WTC11 (cell line): Measurements from ENCODE around the gene FOXP4. TPM values are rescaled to one million over a fixed set of nuclear protein-coding genes. Genes with fewer than 3 reads are reported as not detected.

Experiments
- ATAC-seq: fragments of 200-7000 bp; cut with Tn5 transposase; 2 replicates; pipeline ENCODE4 v1.10.0; 2021; ENCODE audit warnings: mild to moderate bottlenecking, moderate library complexity
- CTCF ChIA-PET: fragments of 300-600 bp; sonication (Branson Sonifier 250); formaldehyde crosslinking; loops from one replicate; lab custom pipeline; 2021; ENCODE audit warnings: antibody characterized with exemption; lab: Charles Lee
- POLR2A ChIA-PET: fragments of 350-600 bp; sonication (Branson Sonifier 250); formaldehyde crosslinking; loops from one replicate; lab custom pipeline; 2021; ENCODE audit warnings: antibody characterized with exemption; lab: Charles Lee
- DNase-seq: peaks from one replicate; pipeline ENCODE4 v3.0.0; 2021; ENCODE audit warnings: low spot score
- H3K27ac Mint-ChIP-seq: 2 replicates; pipeline ENCODE4 v1.8.0; 2021; ENCODE audit warnings: mixed read lengths
- H3K27me3 Mint-ChIP-seq: 2 replicates; pipeline ENCODE4 v1.8.0; 2021; ENCODE audit warnings: low read depth, mild to moderate bottlenecking, moderate library complexity, mixed read lengths
- H3K36me3 Mint-ChIP-seq: 2 replicates; pipeline ENCODE4 v1.8.0; 2021; ENCODE audit warnings: mixed read lengths
- H3K4me1 Mint-ChIP-seq: 2 replicates; pipeline ENCODE4 v1.8.0; 2022; ENCODE audit warnings: mixed read lengths
- H3K4me3 Mint-ChIP-seq: 2 replicates; pipeline ENCODE4 v1.8.0; 2021; ENCODE audit warnings: mild to moderate bottlenecking, moderate library complexity, mixed read lengths
- H3K9me3 Mint-ChIP-seq: 2 replicates; pipeline ENCODE4 v1.8.0; 2021; ENCODE audit warnings: mixed read lengths
- ELF4 ChIP-seq: sonication (generic); formaldehyde crosslinking; IDR thresholded peaks from 2 replicates; pipeline ENCODE4 v1.8.1; 2022; ENCODE audit warnings: low read depth, mild to moderate bottlenecking, moderate library complexity, missing genetic modification reagents
- EMX1 ChIP-seq: fragments of 250-450 bp; sonication (Bioruptor Pico); IDR thresholded peaks from 2 replicates; pipeline ENCODE4 v1.8.0; 2021; ENCODE audit warnings: mild to moderate bottlenecking
- HMGXB4 ChIP-seq: sonication (generic); formaldehyde crosslinking; IDR thresholded peaks from 2 replicates; pipeline ENCODE4 v1.8.1; 2023; ENCODE audit warnings: mild to moderate bottlenecking, moderate library complexity, missing genetic modification reagents
- IRF2 ChIP-seq: sonication (generic); formaldehyde crosslinking; IDR thresholded peaks from 2 replicates; pipeline ENCODE4 v1.8.0; 2022; ENCODE audit warnings: low read depth, missing genetic modification reagents, borderline replicate concordance
- JUN ChIP-seq: sonication (generic); formaldehyde crosslinking; IDR thresholded peaks from 2 replicates; pipeline ENCODE4 v1.8.0; 2023; ENCODE audit warnings: mild to moderate bottlenecking, missing genetic modification reagents
- NFYB ChIP-seq: sonication (generic); formaldehyde crosslinking; conservative IDR thresholded peaks from 2 replicates; pipeline ENCODE4 v1.8.0; 2022; ENCODE audit warnings: low read depth, missing genetic modification reagents
- NR3C1 ChIP-seq: sonication (generic); formaldehyde crosslinking; conservative IDR thresholded peaks from 2 replicates; pipeline ENCODE4 v1.8.1; 2023; ENCODE audit warnings: low read depth, mild to moderate bottlenecking, missing genetic modification reagents
- PRDM15 ChIP-seq: sonication (generic); formaldehyde crosslinking; IDR thresholded peaks from 2 replicates; pipeline ENCODE4 v1.8.0; 2022; ENCODE audit warnings: missing genetic modification reagents
- PREB ChIP-seq: sonication (generic); formaldehyde crosslinking; IDR thresholded peaks from 2 replicates; pipeline ENCODE4 v1.8.1; 2022; ENCODE audit warnings: mild to moderate bottlenecking, missing genetic modification reagents, moderate library complexity, borderline replicate concordance
- SMAD3 ChIP-seq: sonication (generic); formaldehyde crosslinking; IDR thresholded peaks from 2 replicates; pipeline ENCODE4 v1.8.0; 2022; ENCODE audit warnings: missing genetic modification reagents, mild to moderate bottlenecking, borderline replicate concordance
- TP53 ChIP-seq: sonication (generic); formaldehyde crosslinking; IDR thresholded peaks from 2 replicates; pipeline ENCODE4 v1.8.1; 2023; ENCODE audit warnings: mild to moderate bottlenecking, missing genetic modification reagents
- ZNF219 ChIP-seq: sonication (generic); formaldehyde crosslinking; IDR thresholded peaks from 2 replicates; pipeline ENCODE4 v1.8.0; 2023; ENCODE audit warnings: missing genetic modification reagents, mild to moderate bottlenecking, borderline replicate concordance
- ZNF281 ChIP-seq: sonication (generic); formaldehyde crosslinking; IDR thresholded peaks from 2 replicates; pipeline ENCODE4 v1.8.0; 2023; ENCODE audit warnings: mild to moderate bottlenecking, missing genetic modification reagents
- ZNF425 ChIP-seq: fragments of 250-450 bp; sonication (Bioruptor Pico); conservative IDR thresholded peaks from 2 replicates; pipeline ENCODE4 v1.9.0; 2021; ENCODE audit warnings: mild to moderate bottlenecking
- total RNA-seq: library from RNA; stranded (reverse); gene quantifications from 3 replicates; pipeline ENCODE4 v1.2.3, GENCODE V29; 2021
- TF ChIP-seq, protein P1 (sequence below): sonication (generic); formaldehyde crosslinking; IDR thresholded peaks from 2 replicates; pipeline ENCODE4 v1.8.1; 2022; ENCODE audit warnings: low read depth, mild to moderate bottlenecking, moderate library complexity, missing genetic modification reagents, borderline replicate concordance
- TF ChIP-seq, protein P2 (sequence below): sonication (generic); formaldehyde crosslinking; IDR thresholded peaks from 2 replicates; pipeline ENCODE4 v1.8.1; 2022; ENCODE audit warnings: mild to moderate bottlenecking, moderate library complexity, missing genetic modification reagents
- TF ChIP-seq, protein P3 (sequence below): sonication (generic); formaldehyde crosslinking; IDR thresholded peaks from 2 replicates; pipeline ENCODE4 v1.8.1; 2023; ENCODE audit warnings: mild to moderate bottlenecking, missing genetic modification reagents, moderate library complexity
- TF ChIP-seq, protein P4 (sequence below): sonication (generic); formaldehyde crosslinking; IDR thresholded peaks from 2 replicates; pipeline ENCODE4 v1.8.0; 2023; ENCODE audit warnings: missing genetic modification reagents

Gene FOXP4
- total RNA-seq, 1 experiment from 2014 or later: 36.6 TPM

DNA sequence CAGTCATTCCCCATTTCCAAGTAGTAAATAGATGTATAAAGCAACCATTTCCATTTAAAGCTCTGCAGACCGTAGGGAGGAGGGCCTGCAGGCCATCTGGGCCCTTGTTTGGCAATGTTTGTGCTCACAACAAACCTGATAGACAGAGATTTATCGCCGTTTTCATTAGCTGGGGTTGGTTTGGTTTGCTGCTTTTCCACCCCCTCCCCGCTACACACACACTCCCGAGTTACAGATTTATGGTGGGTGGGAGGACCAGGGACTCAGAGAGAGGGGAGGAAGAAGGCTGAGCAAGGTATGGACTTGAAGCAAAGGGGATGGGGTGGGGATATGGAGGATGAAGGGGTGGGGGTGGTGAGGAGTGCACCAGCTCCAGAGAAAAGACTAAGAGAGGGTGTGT lies 36.6 kb upstream of the FOXP4 start:
- no peak for ATAC-seq
- H3K27ac Mint-ChIP-seq: no peak overlapping the region
- no peak for TF ChIP-seq NR3C1 (CRISPR knock-in tag)
- no peak for TF ChIP-seq JUN (CRISPR knock-in tag)
- TF ChIP-seq EMX1 (CRISPR knock-in tag): no peak
- TF ChIP-seq, all 79 proteins: peak for 0
- Mint-ChIP-seq H3K27me3 (peaks cover 96% of the 10 kb centered on the region), H3K9me3 (no peaks in the 10 kb centered on the region), H3K4me3 (no peak overlapping the region), H3K4me1 (peaks cover 10% of the 10 kb centered on the region), H3K36me3 (no peaks in the 10 kb centered on the region)
- no peak for DNase-seq
- ChIA-PET CTCF (interaction anchor here (0.6 to 0.9 kb wide), 2 partner anchors 93 to 531 kb away, joined by 3 read pairs; no protein-coding TSS in a partner anchor), POLR2A (no interaction called here)

DNA sequence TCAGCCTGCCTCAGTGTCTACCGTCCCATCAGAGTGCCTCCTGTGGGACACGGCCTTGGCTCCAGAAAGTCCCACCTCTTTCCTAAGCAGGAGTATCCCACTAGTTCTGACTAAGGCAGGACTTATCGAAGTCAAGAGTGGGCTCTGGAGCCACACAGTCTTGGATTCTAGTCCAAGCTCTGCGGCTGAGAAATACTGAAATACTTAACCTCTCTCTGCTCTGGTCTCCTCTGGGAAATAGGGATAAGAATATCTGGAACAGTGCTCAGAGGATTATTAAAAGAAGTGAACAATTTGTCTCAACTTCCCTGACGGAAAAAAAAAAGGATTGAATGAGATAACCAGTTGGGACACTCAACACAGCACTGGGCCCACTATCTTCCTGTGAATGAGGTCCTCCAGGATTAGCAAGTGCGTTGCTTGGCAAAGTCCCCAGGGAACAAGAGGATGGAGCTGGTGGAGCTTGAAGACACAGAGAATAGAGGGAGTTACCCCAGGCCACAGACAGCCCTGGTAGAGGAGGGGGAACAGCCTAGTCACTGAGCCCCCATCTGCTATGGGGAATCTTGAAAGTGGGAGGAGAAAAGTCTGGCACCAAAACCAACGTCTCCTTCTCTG lies 34.6 kb upstream of the FOXP4 start:
- H3K27me3 Mint-ChIP-seq: peaks cover 82% of the 10 kb centered on the region
- ATAC-seq (no peak), DNase-seq (no peak)
- ChIA-PET CTCF (no interaction called here), POLR2A (no interaction called here)
- H3K4me3 Mint-ChIP-seq: no peak overlapping the region
- H3K9me3 Mint-ChIP-seq: no peaks in the 10 kb centered on the region
- H3K27ac Mint-ChIP-seq: no peak overlapping the region
- no peaks in the 10 kb centered on the region for H3K36me3 Mint-ChIP-seq
- no peaks in the 10 kb centered on the region for H3K4me1 Mint-ChIP-seq
- no peak for TF ChIP-seq ZNF219 (CRISPR knock-in tag)
- TF ChIP-seq, protein P1, sequence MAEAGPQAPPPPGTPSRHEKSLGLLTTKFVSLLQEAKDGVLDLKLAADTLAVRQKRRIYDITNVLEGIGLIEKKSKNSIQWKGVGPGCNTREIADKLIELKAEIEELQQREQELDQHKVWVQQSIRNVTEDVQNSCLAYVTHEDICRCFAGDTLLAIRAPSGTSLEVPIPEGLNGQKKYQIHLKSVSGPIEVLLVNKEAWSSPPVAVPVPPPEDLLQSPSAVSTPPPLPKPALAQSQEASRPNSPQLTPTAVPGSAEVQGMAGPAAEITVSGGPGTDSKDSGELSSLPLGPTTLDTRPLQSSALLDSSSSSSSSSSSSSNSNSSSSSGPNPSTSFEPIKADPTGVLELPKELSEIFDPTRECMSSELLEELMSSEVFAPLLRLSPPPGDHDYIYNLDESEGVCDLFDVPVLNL (CRISPR knock-in tag): no peak
- TF ChIP-seq PRDM15 (CRISPR knock-in tag): no peak
- TF ChIP-seq SMAD3 (CRISPR knock-in tag): no peak
- TF ChIP-seq ELF4: no peak
- TF ChIP-seq NFYB (CRISPR knock-in tag): no peak
- TF ChIP-seq, protein P2, sequence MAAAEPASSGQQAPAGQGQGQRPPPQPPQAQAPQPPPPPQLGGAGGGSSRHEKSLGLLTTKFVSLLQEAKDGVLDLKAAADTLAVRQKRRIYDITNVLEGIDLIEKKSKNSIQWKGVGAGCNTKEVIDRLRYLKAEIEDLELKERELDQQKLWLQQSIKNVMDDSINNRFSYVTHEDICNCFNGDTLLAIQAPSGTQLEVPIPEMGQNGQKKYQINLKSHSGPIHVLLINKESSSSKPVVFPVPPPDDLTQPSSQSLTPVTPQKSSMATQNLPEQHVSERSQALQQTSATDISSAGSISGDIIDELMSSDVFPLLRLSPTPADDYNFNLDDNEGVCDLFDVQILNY (CRISPR knock-in tag): no peak
- no peak for TF ChIP-seq ZNF425 (CRISPR knock-in tag)
- TF ChIP-seq IRF2 (CRISPR knock-in tag): no peak
- TF ChIP-seq ZNF281 (CRISPR knock-in tag): no peak
- TF ChIP-seq, protein P3, sequence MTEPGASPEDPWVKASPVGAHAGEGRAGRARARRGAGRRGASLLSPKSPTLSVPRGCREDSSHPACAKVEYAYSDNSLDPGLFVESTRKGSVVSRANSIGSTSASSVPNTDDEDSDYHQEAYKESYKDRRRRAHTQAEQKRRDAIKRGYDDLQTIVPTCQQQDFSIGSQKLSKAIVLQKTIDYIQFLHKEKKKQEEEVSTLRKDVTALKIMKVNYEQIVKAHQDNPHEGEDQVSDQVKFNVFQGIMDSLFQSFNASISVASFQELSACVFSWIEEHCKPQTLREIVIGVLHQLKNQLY (CRISPR knock-in tag): no peak
- TF ChIP-seq TP53: no peak
- no peak for TF ChIP-seq HMGXB4 (CRISPR knock-in tag)
- TF ChIP-seq, protein P4, sequence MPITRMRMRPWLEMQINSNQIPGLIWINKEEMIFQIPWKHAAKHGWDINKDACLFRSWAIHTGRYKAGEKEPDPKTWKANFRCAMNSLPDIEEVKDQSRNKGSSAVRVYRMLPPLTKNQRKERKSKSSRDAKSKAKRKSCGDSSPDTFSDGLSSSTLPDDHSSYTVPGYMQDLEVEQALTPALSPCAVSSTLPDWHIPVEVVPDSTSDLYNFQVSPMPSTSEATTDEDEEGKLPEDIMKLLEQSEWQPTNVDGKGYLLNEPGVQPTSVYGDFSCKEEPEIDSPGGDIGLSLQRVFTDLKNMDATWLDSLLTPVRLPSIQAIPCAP (CRISPR knock-in tag): no peak
- no peak for TF ChIP-seq PREB (CRISPR knock-in tag)
